ENCODE measurements around the gene C1QTNF1.

C1QTNF1 gene

GRCh38 chr17:79039171-79039570 lies 15.2 kb downstream of the C1QTNF1 start:
- DNase-seq (ENCODE audit: low spot score): no peak

GRCh38 chr17:79039886-79040285 lies 15.9 kb downstream of the C1QTNF1 start:
- no peak for DNase-seq (ENCODE audit: low spot score)

- no peak for DNase-seq (ENCODE audit: low spot score)
These were observed 17.1 kb downstream of the C1QTNF1 start for GRCh38 chr17:79041041-79041570.

- DNase-seq (ENCODE audit: low spot score): no peak
These were observed 17.9 kb downstream of the C1QTNF1 start for GRCh38 chr17:79041723-79042420.

- DNase-seq (ENCODE audit: low spot score): peak; percentile 52
These were observed 18.6 kb downstream of the C1QTNF1 start for GRCh38 chr17:79042421-79043190.

GRCh38 chr17:79043191-79043930 lies 19.4 kb downstream of the C1QTNF1 start:
- no peak for DNase-seq (ENCODE audit: low spot score)

GRCh38 chr17:79043931-79044320 lies 20.0 kb downstream of the C1QTNF1 start:
- no peak for DNase-seq (ENCODE audit: low spot score)

- no peak for DNase-seq (ENCODE audit: low spot score)
These were observed 20.5 kb downstream of the C1QTNF1 start for GRCh38 chr17:79044462-79044861.

- DNase-seq (ENCODE audit: low spot score): no peak
These were observed 21.2 kb downstream of the C1QTNF1 start for GRCh38 chr17:79045001-79045729.

- peak; percentile 80 for DNase-seq (ENCODE audit: low spot score)
These were observed 21.9 kb downstream of the C1QTNF1 start for GRCh38 chr17:79045842-79046196.

- no peak for DNase-seq (ENCODE audit: low spot score)
These were observed 22.4 kb downstream of the C1QTNF1 start for GRCh38 chr17:79046197-79046915.

GRCh38 chr17:79046916-79047280 lies 22.9 kb downstream of the C1QTNF1 start:
- peak; percentile 54 for DNase-seq (ENCODE audit: low spot score)

GRCh38 chr17:79047291-79047920 lies 23.4 kb downstream of the C1QTNF1 start:
- DNase-seq (ENCODE audit: low spot score): no peak

GRCh38 chr17:79047923-79048825 lies 24.2 kb downstream of the C1QTNF1 start:
- DNase-seq (ENCODE audit: low spot score): no peak

- no peak for DNase-seq (ENCODE audit: low spot score)
These were observed 25.1 kb downstream of the C1QTNF1 start for GRCh38 chr17:79048826-79049755.

GRCh38 chr17:79049821-79050220 lies 25.9 kb downstream of the C1QTNF1 start:
- no peak for DNase-seq (ENCODE audit: low spot score)

GRCh38 chr17:79050551-79050950 lies 26.6 kb downstream of the C1QTNF1 start:
- no peak for DNase-seq (ENCODE audit: low spot score)

- no peak for DNase-seq (ENCODE audit: low spot score)
These were observed 27.3 kb downstream of the C1QTNF1 start for GRCh38 chr17:79051306-79051705.

All from SK-N-DZ (cell line).